NCI-H187 (cell line): ENCODE data around the gene CARF.

Experiments
- DNase-seq, 2 experiments: peaks; one replicate each; lab custom pipeline; 2025; lab: John Stamatoyannopoulos, UW

Gene CARF

DNA sequence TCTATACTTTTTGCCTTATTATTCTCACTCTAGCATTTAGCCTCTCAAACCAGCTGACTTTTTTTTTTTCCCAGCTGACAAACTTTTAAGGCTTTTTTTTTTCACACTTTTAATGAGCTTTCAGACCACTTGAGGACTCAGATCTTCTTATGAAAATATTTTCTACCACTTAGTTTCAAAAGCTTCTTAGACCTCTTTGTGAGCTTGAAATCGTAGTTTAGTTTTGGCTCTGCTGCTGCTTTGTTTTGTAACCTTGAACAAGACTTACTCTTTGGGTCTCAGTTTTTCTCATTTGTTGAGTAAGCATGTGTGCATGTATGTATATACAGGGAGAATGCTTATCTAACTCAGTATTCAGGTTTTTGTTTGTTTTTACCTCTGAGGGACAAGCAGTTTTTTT, 106.1 kb downstream of the CARF start:
- no peak for DNase-seq

DNA sequence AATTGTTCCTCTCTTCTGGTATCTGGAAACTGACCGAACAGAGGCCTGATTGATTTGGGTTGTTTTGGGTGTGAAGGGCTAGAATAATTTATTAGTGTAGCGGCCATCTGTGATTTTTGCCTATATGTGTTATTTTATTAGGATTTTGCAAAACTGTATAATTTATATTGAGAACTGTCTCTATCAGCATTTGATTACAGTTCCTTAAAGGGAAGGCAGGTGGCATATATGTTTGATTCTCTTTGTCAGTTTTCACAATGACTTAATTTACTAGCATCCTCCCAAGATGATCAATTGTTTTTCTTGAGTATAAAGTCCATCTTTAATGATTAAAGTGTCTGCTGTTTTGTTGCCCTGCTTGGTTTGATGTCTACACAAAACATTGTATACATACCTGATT, 107.1 kb downstream of the CARF start:
- DNase-seq = no peak

DNA sequence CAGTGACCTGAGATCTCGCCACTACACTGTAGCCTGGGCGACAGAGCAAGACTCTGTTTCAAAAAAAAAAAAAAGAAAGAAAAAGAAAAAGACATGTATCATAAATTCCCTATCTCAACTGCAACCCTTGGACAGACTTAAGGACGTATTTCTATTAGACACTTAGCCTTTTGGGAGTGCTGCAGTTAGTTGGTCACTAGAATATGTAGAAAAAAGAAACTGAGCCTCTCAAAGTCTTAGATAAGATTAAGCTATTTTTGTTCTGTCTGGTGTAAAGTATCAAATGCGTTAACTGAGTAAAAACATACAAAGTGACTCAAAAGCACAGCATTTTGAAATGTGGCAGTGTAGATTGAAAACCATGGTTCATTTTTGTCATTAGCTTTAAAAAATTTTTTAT, 109.9 kb downstream of the CARF start:
- no peak for DNase-seq

DNA sequence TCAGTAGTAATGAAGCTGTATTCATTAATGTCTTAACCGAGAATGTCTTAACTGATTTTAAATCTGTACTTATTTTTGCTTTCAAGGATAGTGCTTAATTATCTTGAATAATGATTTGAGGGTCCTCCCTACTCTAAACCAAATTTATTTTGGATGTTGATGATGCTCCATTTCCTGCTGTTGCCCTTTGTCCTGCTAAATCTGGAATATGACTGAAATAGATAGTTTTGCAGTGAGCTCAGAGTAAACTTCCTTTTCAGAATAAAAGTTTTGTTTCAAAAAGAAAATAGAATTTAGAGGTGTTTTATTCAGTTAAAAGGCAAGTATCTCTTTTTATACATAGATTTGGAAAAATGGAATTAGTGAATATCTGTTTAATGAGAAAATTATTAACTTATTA, 110.7 kb downstream of the CARF start:
- DNase-seq = no peak

DNA sequence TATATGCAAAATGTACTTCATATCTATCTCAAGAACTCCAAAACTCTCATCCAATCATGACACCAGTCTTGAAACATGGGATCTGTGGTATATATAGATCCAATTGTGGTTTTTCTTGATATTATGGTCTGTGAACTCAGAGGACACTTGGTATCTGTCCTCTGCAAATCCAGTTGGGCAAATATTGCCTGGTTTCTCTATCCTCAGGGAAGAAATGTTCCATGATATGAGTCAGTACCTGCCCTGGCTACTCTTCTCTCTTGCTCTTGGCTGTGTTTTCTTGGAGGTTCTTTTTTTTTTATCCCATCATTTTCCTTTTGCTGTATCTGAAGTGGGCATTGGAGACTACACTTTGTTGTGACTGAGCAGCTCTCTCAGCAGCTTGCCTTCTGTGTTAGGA, 113.5 kb downstream of the CARF start:
- no peak for DNase-seq

DNA sequence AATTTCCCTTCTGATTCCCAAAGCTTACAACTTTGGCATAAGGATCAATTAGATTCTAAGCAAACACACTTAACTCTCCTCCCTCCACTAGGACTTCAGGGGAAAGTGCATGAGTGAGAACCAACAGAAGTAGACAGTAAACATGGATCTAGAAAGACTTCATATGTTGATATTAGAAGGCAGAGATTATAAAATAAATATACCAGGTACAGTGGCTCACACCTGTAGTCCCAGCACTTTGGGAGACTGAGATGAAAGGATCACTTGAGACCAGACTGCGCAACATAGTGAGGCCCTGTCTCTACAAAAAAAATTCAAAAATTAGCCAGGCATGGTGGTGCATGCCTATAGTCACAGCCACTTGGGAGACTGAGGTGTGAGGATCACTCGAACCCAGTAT, 118.5 kb downstream of the CARF start:
- no peak for DNase-seq

DNA sequence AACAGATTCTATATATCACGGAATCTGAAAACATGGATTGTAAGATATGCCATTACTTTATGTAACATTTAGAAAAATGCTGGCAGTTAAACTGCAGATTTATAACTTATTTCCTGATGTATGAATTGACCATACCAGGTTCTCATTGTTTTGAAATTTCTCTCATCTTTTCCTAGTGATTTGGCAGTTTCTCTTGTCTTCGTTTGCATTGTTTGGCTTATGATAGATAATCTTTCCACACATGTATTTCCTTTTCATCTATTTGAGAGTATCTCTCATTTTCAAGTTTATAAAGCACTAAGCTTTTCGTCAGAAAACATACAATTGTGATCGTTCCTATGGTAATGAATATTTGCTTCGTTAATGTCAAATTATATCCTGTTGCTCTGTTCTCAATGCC, 118.9 kb downstream of the CARF start:
- no peak for DNase-seq

DNA sequence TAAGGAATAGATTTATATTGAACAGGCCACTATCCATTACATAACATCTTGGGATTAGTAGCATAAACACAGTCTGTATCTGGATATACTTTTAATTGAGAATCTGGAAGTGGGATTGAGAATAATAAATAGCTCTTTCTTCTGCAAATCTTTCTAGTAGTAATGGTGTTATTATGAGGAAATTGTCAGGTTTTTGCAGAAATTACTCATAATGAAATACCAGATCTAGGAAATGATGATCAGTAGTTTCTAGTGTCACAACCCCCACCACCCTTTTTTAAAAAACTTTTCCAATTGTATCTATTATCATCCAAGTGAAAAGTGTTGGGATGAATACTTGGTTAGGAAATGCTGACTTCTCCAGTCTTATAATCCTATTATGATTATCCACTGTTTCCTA, 121.3 kb downstream of the CARF start:
- DNase-seq = no peak

DNA sequence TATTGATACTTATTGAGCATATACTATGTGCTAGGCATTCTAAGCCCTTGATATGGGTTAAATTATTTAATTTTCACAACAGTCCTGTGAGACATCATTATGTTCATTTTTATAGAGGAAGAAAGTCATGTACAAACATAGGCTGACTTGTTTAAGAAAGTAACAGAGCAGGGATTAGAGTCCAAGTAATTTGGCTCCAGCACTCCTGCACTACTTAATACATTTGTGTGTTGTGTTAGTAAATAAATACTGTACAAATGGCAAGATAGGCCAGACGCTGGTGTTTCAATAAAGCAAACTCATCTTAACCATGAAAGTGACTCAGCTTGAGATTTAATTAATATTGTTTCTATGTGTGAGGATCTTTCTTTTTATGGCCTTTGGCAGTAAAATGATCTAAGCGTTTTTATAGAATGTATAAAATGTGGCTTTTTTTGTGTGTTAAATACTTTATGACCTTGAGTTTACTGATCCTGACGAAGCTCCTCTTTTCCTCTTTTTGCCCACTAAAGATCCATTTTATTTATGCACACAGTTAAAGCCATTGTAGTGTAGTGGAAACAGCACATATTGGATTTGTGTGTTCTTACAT, 123.9 kb downstream of the CARF start:
- no peak for DNase-seq
